Astrocyte of the cerebellum (primary cell): ENCODE results near the gene HOMEZ.
"Not testable (repeated sequence)": the region's sequence is repeated elsewhere in the genome, so short reads cannot be mapped to it uniquely, and the experiment has no call there.

Experiments used
- DNase-seq: peaks from one replicate; pipeline ENCODE4 v3.0.0-alpha.2; 2011; ENCODE audit warnings: low read depth
- H3K4me3 ChIP-seq: 2 replicates; pipeline ENCODE4 v1.5.1; 2011; ENCODE audit warnings: mild to moderate bottlenecking, low read depth, low read length, moderate library complexity
- in situ Hi-C: cut with HindIII; loops from 2 replicates; pipeline ENCODE4 v1.10.0; 2017; ENCODE audit warnings: low sequenced_read_pairs
- TF ChIP-seq, protein P1 (sequence below): IDR thresholded peaks from 2 replicates; pipeline ENCODE4 v1.5.1; 2012; ENCODE audit warnings: low read length, low read depth, moderate library complexity, mild to moderate bottlenecking; ENCODE audit errors: missing control alignments

The HOMEZ gene

GRCh38 chr14:23237772-23238594, 47.9 kb downstream of the HOMEZ start, which contains the start of gene RNF212B:
RNF212B (plus strand) TSS chr14:23237936; CDS start chr14:23240346, 2,410 bp downstream.
- TF ChIP-seq, protein P1, sequence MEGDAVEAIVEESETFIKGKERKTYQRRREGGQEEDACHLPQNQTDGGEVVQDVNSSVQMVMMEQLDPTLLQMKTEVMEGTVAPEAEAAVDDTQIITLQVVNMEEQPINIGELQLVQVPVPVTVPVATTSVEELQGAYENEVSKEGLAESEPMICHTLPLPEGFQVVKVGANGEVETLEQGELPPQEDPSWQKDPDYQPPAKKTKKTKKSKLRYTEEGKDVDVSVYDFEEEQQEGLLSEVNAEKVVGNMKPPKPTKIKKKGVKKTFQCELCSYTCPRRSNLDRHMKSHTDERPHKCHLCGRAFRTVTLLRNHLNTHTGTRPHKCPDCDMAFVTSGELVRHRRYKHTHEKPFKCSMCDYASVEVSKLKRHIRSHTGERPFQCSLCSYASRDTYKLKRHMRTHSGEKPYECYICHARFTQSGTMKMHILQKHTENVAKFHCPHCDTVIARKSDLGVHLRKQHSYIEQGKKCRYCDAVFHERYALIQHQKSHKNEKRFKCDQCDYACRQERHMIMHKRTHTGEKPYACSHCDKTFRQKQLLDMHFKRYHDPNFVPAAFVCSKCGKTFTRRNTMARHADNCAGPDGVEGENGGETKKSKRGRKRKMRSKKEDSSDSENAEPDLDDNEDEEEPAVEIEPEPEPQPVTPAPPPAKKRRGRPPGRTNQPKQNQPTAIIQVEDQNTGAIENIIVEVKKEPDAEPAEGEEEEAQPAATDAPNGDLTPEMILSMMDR, result no peak
- in situ Hi-C loops, result no loop called here
- DNase-seq, result peak; percentile 79
- peak within 1 kb of the TSS; percentile 12 for H3K4me3 ChIP-seq

GRCh38 chr14:23232241-23232808, 53.6 kb downstream of the HOMEZ start:
- in situ Hi-C loops, H3K4me3 ChIP-seq, DNase-seq: not testable (repeated sequence)

GRCh38 chr14:23228812-23229211, 57.1 kb downstream of the HOMEZ start:
- in situ Hi-C loops, result no loop called here
- TF ChIP-seq, protein P1, result no peak
- DNase-seq, result no peak

GRCh38 chr14:23227566-23227965, 58.4 kb downstream of the HOMEZ start:
- DNase-seq, result no peak
- no peak overlapping the region for H3K4me3 ChIP-seq
- TF ChIP-seq, protein P1, result no peak
- in situ Hi-C loops, result no loop called here

More at GRCh38 chr14:23228812-23229211, 57.1 kb downstream of the HOMEZ start:
- no peak overlapping the region for H3K4me3 ChIP-seq

- in situ Hi-C loops, DNase-seq, H3K4me3 ChIP-seq: not testable (repeated sequence)
Observed at GRCh38 chr14:23224958-23225357, 61.0 kb downstream of the HOMEZ start.
